HEK293T (cell line): ENCODE results near the gene CCSER1.

Source experiments
- CTCF ChIA-PET: fragments of 350-600 bp; formaldehyde crosslinking; extraction: SDS; loops from one replicate; lab custom pipeline; 2021; ENCODE audit warnings: antibody characterized with exemption, inconsistent platforms; lab: Yijun Ruan, JAX
- POLR2A ChIA-PET: fragments of 350-600 bp; formaldehyde crosslinking; extraction: SDS; loops from one replicate; lab custom pipeline; 2020; ENCODE audit warnings: antibody characterized with exemption, inconsistent platforms; lab: Yijun Ruan, JAX
- DNase-seq: peaks from one replicate; pipeline ENCODE4 v3.0.0; 2012; ENCODE audit warnings: mixed read lengths; ENCODE audit errors: extremely low spot score
- ARNT ChIP-seq: fragments of 450-650 bp; IDR thresholded peaks from 2 replicates; pipeline ENCODE4 v1.6.1; 2017; ENCODE audit warnings: mild to moderate bottlenecking
- BHLHE40 ChIP-seq: fragments of 450-650 bp; IDR thresholded peaks from 2 replicates; pipeline ENCODE4 v1.6.1; 2016; ENCODE audit warnings: mild to moderate bottlenecking, moderate library complexity, borderline replicate concordance
- CTBP1 ChIP-seq: fragments of 450-650 bp; IDR thresholded peaks from 2 replicates; pipeline ENCODE4 v1.6.1; 2016; ENCODE audit warnings: borderline replicate concordance
- ELF4 ChIP-seq: fragments of 450-650 bp; IDR thresholded peaks from 2 replicates; pipeline ENCODE4 v1.6.1; 2017; ENCODE audit warnings: antibody characterized with exemption
- FOXA1 ChIP-seq: fragments of 450-650 bp; IDR thresholded peaks from 2 replicates; pipeline ENCODE4 v1.6.1; 2016; ENCODE audit warnings: mild to moderate bottlenecking
- FOXK2 ChIP-seq: fragments of 450-650 bp; IDR thresholded peaks from 2 replicates; pipeline ENCODE4 v1.6.1; 2016; ENCODE audit warnings: mild to moderate bottlenecking
- FOXM1 ChIP-seq: fragments of 450-650 bp; IDR thresholded peaks from 2 replicates; pipeline ENCODE4 v1.6.1; 2017; ENCODE audit warnings: mild to moderate bottlenecking, borderline replicate concordance
- HDGF ChIP-seq: fragments of 450-650 bp; IDR thresholded peaks from 2 replicates; pipeline ENCODE4 v1.6.1; 2017; ENCODE audit warnings: antibody characterized with exemption, borderline replicate concordance
- L3MBTL2 ChIP-seq: fragments of 450-650 bp; conservative IDR thresholded peaks from 2 replicates; pipeline ENCODE4 v1.6.1; 2016; ENCODE audit warnings: mild to moderate bottlenecking
- LEF1 ChIP-seq: fragments of 450-650 bp; IDR thresholded peaks from 2 replicates; pipeline ENCODE4 v1.6.1; 2017; ENCODE audit warnings: mild to moderate bottlenecking, borderline replicate concordance
- NFRKB ChIP-seq: fragments of 450-650 bp; IDR thresholded peaks from 2 replicates; pipeline ENCODE4 v1.6.1; 2016; ENCODE audit warnings: mild to moderate bottlenecking, moderate library complexity
- PKNOX1 ChIP-seq: fragments of 450-650 bp; IDR thresholded peaks from 2 replicates; pipeline ENCODE4 v1.6.1; 2016
- SP1 ChIP-seq: fragments of 450-650 bp; IDR thresholded peaks from 2 replicates; pipeline ENCODE4 v1.6.1; 2017
- SUZ12 ChIP-seq: fragments of 450-650 bp; IDR thresholded peaks from 2 replicates; pipeline ENCODE4 v1.6.1; 2016; ENCODE audit warnings: mild to moderate bottlenecking
- TARDBP ChIP-seq: fragments of 450-650 bp; IDR thresholded peaks from 2 replicates; pipeline ENCODE4 v1.6.1; 2016
- ZNF384 ChIP-seq: fragments of 450-650 bp; IDR thresholded peaks from 2 replicates; pipeline ENCODE4 v1.6.1; 2016

The CCSER1 gene

GRCh38 chr4:91513326-91513725 lies 1386.1 kb downstream of the CCSER1 start:
- POLR2A ChIA-PET, result no interaction called here
- TF ChIP-seq LEF1 (no peak), FOXM1 (no peak), NFRKB (no peak), FOXK2 (no peak), SUZ12 (no peak), ZNF384 (no peak), ELF4 (no peak), SP1 (no peak), BHLHE40 (no peak), PKNOX1 (no peak)
- CTCF ChIA-PET, result no interaction called here

DNA sequence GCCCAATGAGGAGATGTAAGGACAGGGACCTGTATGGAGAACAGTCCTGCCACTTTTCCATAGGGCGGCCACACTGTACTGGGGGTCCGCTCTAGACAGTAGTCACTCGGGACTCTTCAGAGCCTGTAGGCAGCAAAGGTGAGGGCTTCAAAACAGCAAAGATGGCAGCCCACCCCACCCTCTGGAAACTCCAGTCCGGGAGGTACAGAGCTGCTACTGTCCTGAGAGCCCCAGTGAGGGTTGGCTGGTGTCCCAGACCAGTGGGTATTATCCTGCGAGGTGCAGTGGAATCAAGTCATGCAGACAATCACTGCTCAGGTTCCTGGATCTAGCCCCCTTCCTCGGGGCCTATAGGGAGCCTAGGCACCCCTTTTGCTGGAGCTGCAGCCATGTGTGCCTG lies 1392.0 kb downstream of the CCSER1 start:
- no peak for DNase-seq
- ChIA-PET CTCF (no interaction called here), POLR2A (no interaction called here)
- TF ChIP-seq HDGF (no peak), SP1 (no peak), L3MBTL2 (no peak), TARDBP (no peak), NFRKB (no peak), LEF1 (no peak), FOXK2 (no peak)

More at GRCh38 chr4:91513326-91513725, 1386.1 kb downstream of the CCSER1 start:
- DNase-seq, result no peak

GRCh38 chr4:91525621-91526020 lies 1398.4 kb downstream of the CCSER1 start:
- CTCF ChIA-PET, result no interaction called here
- POLR2A ChIA-PET, result no interaction called here
- TF ChIP-seq NFRKB (no peak), PKNOX1 (no peak), LEF1 (no peak), ELF4 (no peak), ARNT (no peak), SP1 (no peak), L3MBTL2 (no peak), FOXA1 (no peak)
- DNase-seq, result no peak

DNA sequence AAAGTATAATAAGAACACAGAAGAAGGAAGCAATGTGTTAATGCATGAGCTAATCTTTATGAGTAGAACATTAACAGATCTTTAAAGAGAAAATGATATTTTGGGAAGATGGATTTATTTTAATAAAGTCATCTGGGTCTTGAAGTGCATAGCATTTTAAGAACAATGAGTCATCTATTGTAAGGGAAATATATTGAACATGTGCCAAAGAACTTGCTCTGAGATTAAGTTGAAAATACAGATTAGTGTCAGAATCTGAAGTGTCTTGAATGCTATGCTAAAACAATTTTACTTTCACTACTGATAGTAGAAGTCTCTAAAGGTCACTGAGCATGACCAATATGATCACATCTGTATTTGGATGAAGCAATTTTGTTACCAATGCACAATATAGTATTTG lies 1399.9 kb downstream of the CCSER1 start:
- ChIA-PET CTCF (no interaction called here), POLR2A (no interaction called here)
- no peak for DNase-seq
- TF ChIP-seq TARDBP, result no peak
- no peak for TF ChIP-seq LEF1
- TF ChIP-seq ARNT, result no peak
- no peak for TF ChIP-seq FOXA1
- no peak for TF ChIP-seq FOXM1
- no peak for TF ChIP-seq SP1
- no peak for TF ChIP-seq BHLHE40
- TF ChIP-seq ELF4, result no peak
- no peak for TF ChIP-seq ZNF384
- no peak for TF ChIP-seq NFRKB
- no peak for TF ChIP-seq FOXK2
- no peak for TF ChIP-seq PKNOX1
- TF ChIP-seq HDGF, result no peak
- TF ChIP-seq CTBP1, result no peak

DNA sequence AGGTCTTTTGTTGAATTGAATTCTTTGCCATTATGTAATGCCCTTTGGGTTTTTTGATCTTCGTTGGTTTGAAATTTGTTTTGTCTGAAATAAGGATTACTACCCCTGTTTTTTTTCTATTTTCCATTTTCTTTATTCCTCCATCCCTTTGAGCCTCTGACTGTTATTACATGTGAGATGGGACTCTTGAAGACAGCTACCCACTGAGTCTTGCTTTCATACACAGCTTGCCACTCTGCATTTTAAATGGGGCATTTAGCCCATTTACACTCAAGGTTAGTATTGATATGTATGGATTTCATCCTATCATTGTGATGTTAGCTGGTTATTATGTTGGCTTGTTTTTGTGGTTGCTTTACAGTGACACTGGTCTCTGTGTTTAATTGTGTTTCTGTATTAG lies 1440.4 kb downstream of the CCSER1 start:
- no peak for TF ChIP-seq BHLHE40
- TF ChIP-seq L3MBTL2, result no peak
- no peak for TF ChIP-seq NFRKB
- no peak for TF ChIP-seq HDGF
- TF ChIP-seq FOXA1, result no peak
- ChIA-PET CTCF (interaction anchor here (0.6 kb wide), 1 partner anchor 1148 kb away, joined by 3 read pairs; no protein-coding TSS in a partner anchor), POLR2A (no interaction called here)
- DNase-seq, result no peak

- no peak for TF ChIP-seq PKNOX1
- no peak for TF ChIP-seq SUZ12
- no peak for TF ChIP-seq ARNT
- no peak for TF ChIP-seq SP1
- TF ChIP-seq FOXM1, result no peak
- TF ChIP-seq ELF4, result no peak
- TF ChIP-seq HDGF, result no peak
- no peak for TF ChIP-seq FOXA1
- TF ChIP-seq TARDBP, result no peak
- TF ChIP-seq FOXK2, result no peak
- no peak for TF ChIP-seq ZNF384
- no peak for TF ChIP-seq NFRKB
- no peak for TF ChIP-seq CTBP1
- TF ChIP-seq BHLHE40, result no peak
- TF ChIP-seq L3MBTL2, result no peak
- POLR2A ChIA-PET, result no interaction called here
- no peak for DNase-seq
- CTCF ChIA-PET, result no interaction called here
Measured at GRCh38 chr4:91577864-91578263, 1450.7 kb downstream of the CCSER1 start.
